ENCODE measurements around the gene CMC1. TPM values are rescaled to one million over a fixed set of nuclear protein-coding genes. Genes with fewer than 3 reads are reported as not detected.

The CMC1 gene
- total and polyA plus RNA-seq, 12 donors = 16.9 to 68.6 (median 27.4) TPM

DNA sequence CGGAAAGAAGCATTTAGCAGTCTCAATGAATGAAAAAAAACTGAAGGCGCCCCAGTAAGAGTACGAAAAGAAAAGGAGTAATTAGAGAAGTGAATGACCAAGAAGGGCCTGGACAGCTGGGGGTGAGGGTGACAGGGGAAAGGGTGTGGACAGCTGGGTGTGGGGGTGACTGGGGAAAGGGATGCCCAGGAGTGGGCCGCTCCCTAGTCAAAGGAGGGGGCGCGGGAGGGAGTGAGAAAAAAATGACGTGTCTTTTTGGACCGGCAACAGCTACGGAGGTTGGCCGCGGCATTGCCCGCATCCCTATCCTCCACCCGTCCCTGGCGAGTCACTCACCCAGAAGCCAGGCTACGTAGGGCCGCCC, 106.8 kb downstream of the CMC1 start:
- intact Hi-C loops (cut with DNase I) = loop anchor here in 1 of 10 donors (5.0 kb wide), 1 partner anchor 106 kb away; the partner anchor contains the start of gene CMC1
- peaks cover 0 to 12% (median 4%) of the 10 kb centered on the region in 9 donors for H3K36me3 ChIP-seq

DNA sequence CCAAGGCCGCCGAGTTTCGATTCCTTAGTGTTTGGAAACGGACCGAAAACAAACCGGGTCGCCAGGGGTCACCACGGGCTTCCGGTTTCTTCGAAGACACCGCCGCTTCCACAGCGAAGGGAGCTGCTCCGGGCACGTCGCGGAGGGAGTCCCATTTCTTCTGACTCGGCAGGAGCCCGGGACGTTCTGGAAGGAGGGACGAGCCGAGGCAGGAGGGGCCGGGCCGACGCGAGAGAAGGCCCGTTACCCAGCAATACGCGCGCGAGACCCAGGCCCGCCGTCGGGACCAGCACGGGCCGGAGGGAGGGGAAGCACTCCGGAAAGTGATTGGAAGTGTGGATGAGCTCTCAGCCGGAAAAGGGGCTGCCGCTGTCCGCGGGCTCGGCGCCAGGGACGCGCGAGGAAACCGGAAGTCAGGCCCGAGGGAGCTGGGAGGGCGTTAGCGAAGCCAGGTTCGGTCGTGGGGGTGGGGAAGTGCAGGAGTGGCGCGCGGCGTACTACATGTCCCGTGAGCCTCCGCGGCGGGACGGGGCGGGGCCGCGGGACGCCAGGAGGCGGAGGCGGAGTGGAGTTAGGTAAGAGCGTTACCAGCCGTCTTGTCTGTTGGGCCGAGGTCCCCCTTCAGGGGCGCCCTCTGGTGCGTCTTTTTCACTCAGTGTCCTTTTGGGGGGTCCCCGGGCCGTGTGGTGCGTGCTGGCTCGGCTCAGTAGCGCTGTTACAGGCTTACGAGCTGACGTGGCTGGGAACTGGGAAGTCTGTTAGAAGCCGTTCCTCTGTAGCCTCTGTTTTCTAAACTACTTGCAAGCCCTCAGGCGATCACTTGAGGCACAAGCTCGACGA, 107.4 kb downstream of the CMC1 start, which contains the start of the genes AZI2 and ZCWPW2:
Gene AZI2 (minus strand): TSS at position 196 of the 840 bp plus-strand sequence. CDS start 8,207 bp downstream, outside the sequence.
Gene ZCWPW2 (plus strand): TSS at position 93 of the 840 bp plus-strand sequence. CDS start 64,348 bp downstream, outside the sequence.
- Histone ChIP-seq H3K4me3 (peak within 1 kb of the TSS; percentile 65 to 90 (median 82)), H3K27ac (peak within 1 kb of the TSS; percentile 97 to 100 (median 98)), H3K36me3 (peaks cover 0 to 17% (median 9%) of the 10 kb centered on the region in 9 donors), H3K27me3 (no peaks in the 10 kb centered on the region), H3K4me1 (peaks cover 9 to 63% (median 50%) of the 10 kb centered on the region in 9 donors), H3K9me3 (peaks cover 0 to 30% (median 8%) of the 10 kb centered on the region in 11 donors)
- 1% methylated on average over 83 of the region's 83 CpGs for WGBS, 2 donors
- ATAC-seq (peak; percentile 97 to 99 (median 99)), DNase-seq (peak; percentile 95 to 96)
- TF ChIP-seq, protein P1, sequence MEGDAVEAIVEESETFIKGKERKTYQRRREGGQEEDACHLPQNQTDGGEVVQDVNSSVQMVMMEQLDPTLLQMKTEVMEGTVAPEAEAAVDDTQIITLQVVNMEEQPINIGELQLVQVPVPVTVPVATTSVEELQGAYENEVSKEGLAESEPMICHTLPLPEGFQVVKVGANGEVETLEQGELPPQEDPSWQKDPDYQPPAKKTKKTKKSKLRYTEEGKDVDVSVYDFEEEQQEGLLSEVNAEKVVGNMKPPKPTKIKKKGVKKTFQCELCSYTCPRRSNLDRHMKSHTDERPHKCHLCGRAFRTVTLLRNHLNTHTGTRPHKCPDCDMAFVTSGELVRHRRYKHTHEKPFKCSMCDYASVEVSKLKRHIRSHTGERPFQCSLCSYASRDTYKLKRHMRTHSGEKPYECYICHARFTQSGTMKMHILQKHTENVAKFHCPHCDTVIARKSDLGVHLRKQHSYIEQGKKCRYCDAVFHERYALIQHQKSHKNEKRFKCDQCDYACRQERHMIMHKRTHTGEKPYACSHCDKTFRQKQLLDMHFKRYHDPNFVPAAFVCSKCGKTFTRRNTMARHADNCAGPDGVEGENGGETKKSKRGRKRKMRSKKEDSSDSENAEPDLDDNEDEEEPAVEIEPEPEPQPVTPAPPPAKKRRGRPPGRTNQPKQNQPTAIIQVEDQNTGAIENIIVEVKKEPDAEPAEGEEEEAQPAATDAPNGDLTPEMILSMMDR (IDR thresholded peaks at IDR 0.05) = peak in 7 of 9 donors; percentile 9 to 43 (median 23)
- intact Hi-C loops (cut with DNase I) = loop anchor here in 1 of 10 donors (5.0 kb wide), 1 partner anchor 107 kb away; the partner anchor contains the start of gene CMC1

More for the DNA sequence above, 106.8 kb downstream of the CMC1 start:
- TF ChIP-seq, protein P1 (IDR thresholded peaks at IDR 0.05) = no peak
- 0 to 1% methylated on average over 16 of the region's 16 CpGs for WGBS, 2 donors
- Histone ChIP-seq H3K4me1 (peaks cover 9 to 69% (median 55%) of the 10 kb centered on the region in 9 donors), H3K4me3 (peak overlapping the region; percentile 65 to 90 (median 82)), H3K27me3 (no peaks in the 10 kb centered on the region), H3K9me3 (peaks cover 0 to 24% (median 2%) of the 10 kb centered on the region in 11 donors), H3K27ac (peak overlapping the region; percentile 97 to 100 (median 98))
- ATAC-seq (peak in 4 of 8 donors; percentile 87 to 92 (median 89)), DNase-seq (no peak)

DNA sequence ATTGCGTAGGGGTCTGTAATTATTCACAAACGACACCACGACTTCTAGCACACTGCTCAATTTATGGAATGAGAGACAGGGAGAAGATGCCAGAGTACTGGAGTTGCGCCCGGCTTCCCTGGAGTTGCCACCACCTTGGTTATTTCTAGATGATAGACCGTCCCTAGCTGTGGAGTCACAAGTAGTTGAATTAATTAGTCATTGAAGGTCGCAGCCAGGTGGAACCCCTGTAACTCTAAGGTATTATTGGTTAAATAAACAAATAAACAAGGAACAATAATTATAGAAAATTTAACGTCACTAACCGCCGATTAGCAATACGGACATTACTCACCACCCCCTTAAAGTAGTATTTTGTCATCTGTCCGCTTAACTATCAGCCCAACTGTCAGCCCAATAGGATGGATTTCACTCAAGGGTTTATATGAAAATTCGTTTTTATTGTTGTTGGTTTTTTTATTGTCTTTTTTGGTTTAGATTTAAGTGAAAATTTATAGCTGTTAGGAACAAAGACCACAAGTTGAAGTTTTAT, 108.1 kb downstream of the CMC1 start:
- DNase-seq (no peak), ATAC-seq (peak in 6 of 8 donors; percentile 1 to 35 (median 20))
- peaks cover 0 to 34% (median 9%) of the 10 kb centered on the region in 11 donors for H3K9me3 ChIP-seq
- peaks cover 0 to 20% (median 10%) of the 10 kb centered on the region in 9 donors for H3K36me3 ChIP-seq
- TF ChIP-seq, protein P1 (IDR thresholded peaks at IDR 0.05) = peak in 2 of 9 donors; percentile 4 to 16
- peaks cover 9 to 56% (median 43%) of the 10 kb centered on the region in 9 donors for H3K4me1 ChIP-seq
- intact Hi-C loops (cut with DNase I) = loop anchor here in 1 of 10 donors (5.0 kb wide), 1 partner anchor 107 kb away; the partner anchor contains the start of gene CMC1
- no peaks in the 10 kb centered on the region for H3K27me3 ChIP-seq
- H3K27ac ChIP-seq = peak overlapping the region; percentile 97 to 100 (median 98)
- peak overlapping the region; percentile 65 to 90 (median 82) for H3K4me3 ChIP-seq
- 14% methylated on average over 13 of the region's 13 CpGs for WGBS, 2 donors

Other genes starting within 250 kb of the CMC1 start
- gene ZCWPW2, start 107.1 kb downstream of the CMC1 start, total RNA-seq = 1 to 10 TPM; 1.6 to 4.0 (median 2.6) TPM
- 1 to 10 TPM in 1 of 2 donors, under 1 TPM in 1; 0.71 to 2.0 TPM for gene ZCWPW2, start 107.1 kb downstream of the CMC1 start, polyA plus RNA-seq
- 10 to 100 TPM; 29.7 to 42.8 (median 35.8) TPM for gene AZI2, start 107.2 kb downstream of the CMC1 start, total RNA-seq
- 10 to 100 TPM; 19.6 to 30.2 TPM for gene AZI2, start 107.2 kb downstream of the CMC1 start, polyA plus RNA-seq